HepG2 (cell line): Measurements from ENCODE around the gene SERP1. TPM values are rescaled to one million over a fixed set of nuclear protein-coding genes. Genes with fewer than 3 reads are reported as not detected.

Source experiments
- ATAC-seq: fragments of 200-7000 bp; cut with Tn5 transposase; 3 replicates; pipeline ENCODE4 v1.9.1; 2020; ENCODE audit warnings: mild to moderate bottlenecking, moderate library complexity
- BruUV-seq: library from RNA; stranded (reverse); fragments of 400-500 nt; replicated peaks from 2 replicates; lab custom pipeline; 2021; lab: Mats Ljungman, UMichigan
- CTCF ChIA-PET: fragments of 300-600 bp; formaldehyde crosslinking; extraction: SDS; loops from one replicate; lab custom pipeline; 2021; ENCODE audit warnings: low total read pairs, inconsistent platforms, low intra/inter-chr PET ratio; lab: Yijun Ruan, JAX
- POLR2A ChIA-PET: fragments of 350-600 bp; sonication (Branson Sonifier 250); formaldehyde crosslinking; loops from one replicate; lab custom pipeline; 2020; ENCODE audit warnings: antibody characterized with exemption, inconsistent platforms; lab: Yijun Ruan, JAX
- DNase-seq: peaks from one replicate; pipeline ENCODE4 v3.0.0-alpha.2; 2015; ENCODE audit warnings: low spot score
- FAIRE-seq: peaks from 3 replicates; lab custom pipeline; 2011; peaks lifted over from hg19 to GRCh38; lab: Jason Lieb, UNC
- H2AFZ ChIP-seq: one replicate; pipeline ENCODE4 v1.6.1; 2011; ENCODE audit warnings: low read length, inconsistent platforms
- H3K27ac ChIP-seq: fragments of 300-600 bp; 3 replicates; pipeline ENCODE4 v1.8.0; 2011; ENCODE audit warnings: mixed run types, mild to moderate bottlenecking, mixed read lengths, low read length, inconsistent platforms; ENCODE audit not compliant: insufficient read depth; ENCODE audit errors: extremely low read length
- H3K27me3 ChIP-seq, 2 experiments: fragments of 200-600 bp in 1 of 2; 2 replicates in 1 of 2; 3 replicates in 1 of 2; pipeline versions ENCODE4 v1.6.0 to v1.8.0; 2011; ENCODE audit warnings: low read length in 2 of 2, mild to moderate bottlenecking in 2 of 2, moderate library complexity in 2 of 2, inconsistent platforms in 1 of 2; ENCODE audit not compliant: insufficient read depth in 2 of 2, control insufficient read depth in 1 of 2
- H3K36me3 ChIP-seq, 2 experiments: fragments of 200-600 bp in 1 of 2; replicated peaks in 1 of 2; 2 replicates in 1 of 2; 3 replicates in 1 of 2; pipeline versions ENCODE4 v1.5.1 to v1.8.0; 2011; ENCODE audit warnings: low read length in 2 of 2, inconsistent platforms in 1 of 2; ENCODE audit not compliant: insufficient read depth in 2 of 2, control insufficient read depth in 1 of 2
- H3K4me1 ChIP-seq: 2 replicates; pipeline ENCODE4 v1.5.1; 2012; ENCODE audit warnings: low read length, inconsistent platforms; ENCODE audit not compliant: insufficient read depth
- H3K4me2 ChIP-seq: 2 replicates; pipeline ENCODE4 v1.6.0; 2011; ENCODE audit warnings: low read depth, low read length, inconsistent platforms
- H3K4me3 ChIP-seq, 3 experiments: fragments of 200-600 bp in 1 of 3; sonication (generic), shearing (Covaris generic) in 1 of 3; replicated peaks in 1 of 3; 2 replicates each; pipeline ENCODE4 v1.5.1; 2011 to 2016; ENCODE audit warnings: low read length in 3 of 3, inconsistent platforms in 2 of 3, low read depth in 2 of 3, mild to moderate bottlenecking in 2 of 3, control low read depth in 1 of 3, mixed read lengths in 1 of 3; ENCODE audit not compliant: insufficient read depth in 1 of 3
- H3K79me2 ChIP-seq: one replicate; pipeline ENCODE4 v1.6.1; 2011; ENCODE audit warnings: low read length, inconsistent platforms; ENCODE audit not compliant: insufficient read depth
- H3K9ac ChIP-seq: 2 replicates; pipeline ENCODE4 v1.6.0; 2011; ENCODE audit warnings: mild to moderate bottlenecking, low read depth, low read length, inconsistent platforms; ENCODE audit not compliant: insufficient read depth
- H3K9me3 ChIP-seq: 2 replicates; pipeline ENCODE4 v1.5.1; 2012; ENCODE audit warnings: mild to moderate bottlenecking, low read length
- H4K20me1 ChIP-seq: 2 replicates; pipeline ENCODE4 v1.6.0; 2011; ENCODE audit warnings: inconsistent platforms, mild to moderate bottlenecking, low read length, moderate library complexity; ENCODE audit not compliant: insufficient read depth
- ATF5 ChIP-seq: sonication (generic); formaldehyde crosslinking; IDR thresholded peaks from 2 replicates; pipeline ENCODE4 v1.4.0; 2020; ENCODE audit warnings: mild to moderate bottlenecking, low read depth, missing genetic modification reagents
- HMG20B ChIP-seq: conservative IDR thresholded peaks from 2 replicates; pipeline ENCODE4 v1.6.1; 2016; ENCODE audit warnings: missing genetic modification reagents, missing compliant biosample characterization
- HNF1B ChIP-seq: sonication (generic); formaldehyde crosslinking; IDR thresholded peaks from 2 replicates; pipeline ENCODE4 v1.5.1; 2020; ENCODE audit warnings: mild to moderate bottlenecking, moderate library complexity, missing genetic modification reagents
- HNRNPK ChIP-seq: fragments of 200-400 bp; formaldehyde crosslinking; IDR thresholded peaks from 2 replicates; pipeline ENCODE4 v1.6.1; 2018; ENCODE audit warnings: low read length, low read depth, moderate library complexity, mild to moderate bottlenecking; ENCODE audit not compliant: poor library complexity, severe bottlenecking
- IKZF4 ChIP-seq: sonication (generic); formaldehyde crosslinking; IDR thresholded peaks from 2 replicates; pipeline ENCODE4 v1.5.1; 2020; ENCODE audit warnings: borderline replicate concordance, mild to moderate bottlenecking, low read depth, missing genetic modification reagents; ENCODE audit errors: not compliant biosample characterization
- NCOA1 ChIP-seq: sonication (generic); formaldehyde crosslinking; IDR thresholded peaks from 2 replicates; pipeline ENCODE4 v1.9.0; 2021; ENCODE audit warnings: missing genetic modification reagents
- PHB2 ChIP-seq: fragments of 450-650 bp; IDR thresholded peaks from 2 replicates; pipeline ENCODE4 v1.6.1; 2018; ENCODE audit not compliant: partially characterized antibody
- POLR2AphosphoS5 ChIP-seq: IDR thresholded peaks from 2 replicates; pipeline ENCODE4 v1.6.1; 2012; ENCODE audit warnings: low read depth, low read length
- PRDM4 ChIP-seq: sonication (generic); formaldehyde crosslinking; IDR thresholded peaks from 2 replicates; pipeline ENCODE4 v1.9.0; 2021; ENCODE audit warnings: missing genetic modification reagents, borderline replicate concordance
- SMAD3 ChIP-seq: sonication (generic); formaldehyde crosslinking; IDR thresholded peaks from 2 replicates; pipeline ENCODE4 v1.4.0; 2020; ENCODE audit warnings: missing genetic modification reagents
- SMC3 ChIP-seq: IDR thresholded peaks from 2 replicates; pipeline ENCODE4 v1.6.1; 2011; ENCODE audit warnings: low read length, improper control_type of control experiment
- SYNCRIP ChIP-seq: fragments of 200-400 bp; formaldehyde crosslinking; IDR thresholded peaks from 2 replicates; pipeline ENCODE4 v1.6.1; 2018; ENCODE audit warnings: mild to moderate bottlenecking, low read depth, low read length; ENCODE audit not compliant: insufficient read depth
- TEAD2 ChIP-seq: sonication (generic); formaldehyde crosslinking; IDR thresholded peaks from 2 replicates; pipeline ENCODE4 v1.9.0; 2021; ENCODE audit warnings: missing genetic modification reagents
- ZNF296 ChIP-seq: sonication (generic); formaldehyde crosslinking; conservative IDR thresholded peaks from 2 replicates; pipeline ENCODE4 v1.5.0; 2020; ENCODE audit warnings: mild to moderate bottlenecking, missing genetic modification reagents
- ZNF343 ChIP-seq: sonication (generic); formaldehyde crosslinking; IDR thresholded peaks from 2 replicates; pipeline ENCODE4 v1.4.0; 2020; ENCODE audit warnings: mild to moderate bottlenecking, missing genetic modification reagents
- ZNF430 ChIP-seq: sonication (generic); formaldehyde crosslinking; IDR thresholded peaks from 2 replicates; pipeline ENCODE4 v1.9.0; 2021; ENCODE audit warnings: mild to moderate bottlenecking, missing genetic modification reagents
- ZNF564 ChIP-seq: sonication (generic); formaldehyde crosslinking; IDR thresholded peaks from 2 replicates; pipeline ENCODE4 v1.8.1; 2023; ENCODE audit warnings: mild to moderate bottlenecking, missing genetic modification reagents
- ZNF580 ChIP-seq: IDR thresholded peaks from 2 replicates; pipeline ENCODE4 v1.6.1; 2016; ENCODE audit warnings: low read depth, borderline replicate concordance
- in situ Hi-C: cut with HindIII; loops from 2 replicates; pipeline ENCODE4 v1.10.0; 2017; ENCODE audit warnings: low pct_unique_long_range_greater_than_20kb; ENCODE audit not compliant: extremely low pct_ligation_motif_present
- intact Hi-C: fragments of 100-400 bp; cut with micrococcal nuclease; formaldehyde crosslinking; loops from one replicate; pipeline ENCODE4 v1.10.0; 2022; ENCODE audit not compliant: unreplicated experiment
- polyA plus RNA-seq, 8 experiments: library from polyadenylated mRNA; depleted of rRNA in 3 of 8; stranded (reverse) in 7 of 8; unstranded in 1 of 8; fragments of >200 nt; fragmentation: Illumina TruSeq in 4 of 8; extraction: Trizol in 4 of 8; gene quantifications; 2 replicates each; pipeline versions ENCODE4 v1.2.1 to v1.2.3, GENCODE V29; 2011 to 2016; ENCODE audit warnings: low read depth in 4 of 8, missing spikeins in 1 of 8, mixed read lengths in 1 of 8; ENCODE audit not compliant: insufficient read depth in 1 of 8
- total RNA-seq, 5 experiments: library from RNA; depleted of rRNA; stranded (reverse); fragments of >200 nt; fragmentation: Illumina TruSeq; extraction: Trizol; gene quantifications; 2 replicates each; pipeline ENCODE4 v1.2.3, GENCODE V29; 2016; ENCODE audit warnings: low read depth in 1 of 5

The SERP1 gene
- total and polyA plus RNA-seq, 2 of the 13 experiments (the other 11 are each of a cell fraction or from before 2014, with no cell fraction given) = 61.2 to 95.0 TPM

- Histone ChIP-seq H3K9me3 (no peaks in the 10 kb centered on the region), H3K4me3 (no peak overlapping the region), H3K79me2 (no peaks in the 10 kb centered on the region), H4K20me1 (no peaks in the 10 kb centered on the region), H3K36me3 (no peaks in the 10 kb centered on the region), H3K4me1 (no peaks in the 10 kb centered on the region; the same call in 1 of the 2 replicates), H3K4me2 (no peak overlapping the region), H2AFZ (no peak overlapping the region), H3K27ac (no peak overlapping the region), H3K27me3 (no peaks in the 10 kb centered on the region; a peak in 1 of 5 replicates), H3K9ac (no peak overlapping the region)
- in situ Hi-C loops = no loop called here
- TF ChIP-seq HNF1B = no peak
- TF ChIP-seq ZNF343 (CRISPR knock-in tag) = no peak
- TF ChIP-seq PHB2 = no peak
- TF ChIP-seq ATF5 (CRISPR knock-in tag) = no peak
- TF ChIP-seq ZNF564 = no peak
- TF ChIP-seq TEAD2 (CRISPR knock-in tag) = no peak
- no peak for TF ChIP-seq SMAD3 (CRISPR knock-in tag)
- TF ChIP-seq PRDM4 (CRISPR knock-in tag) = no peak
- TF ChIP-seq SYNCRIP = no peak
- no peak for TF ChIP-seq HNRNPK
- no peak for TF ChIP-seq POLR2AphosphoS5
- TF ChIP-seq ZNF296 = no peak
- no peak for TF ChIP-seq ZNF430 (CRISPR knock-in tag)
- no peak for TF ChIP-seq NCOA1 (CRISPR knock-in tag)
- no peak for TF ChIP-seq SMC3
- no peak for TF ChIP-seq HMG20B (CRISPR knock-in tag)
- TF ChIP-seq IKZF4 (CRISPR knock-in tag) = no peak
- TF ChIP-seq ZNF580 = no peak
- ATAC-seq (no peak), DNase-seq (no peak), FAIRE-seq (no peak)
- intact Hi-C loops = no loop called here
- CTCF ChIA-PET = no interaction called here
- BruUV-seq = no TSS peak
- POLR2A ChIA-PET = no interaction called here
Observed at GRCh38 chr3:150531775-150532174, 14.5 kb downstream of the SERP1 start.
